Measurements from ENCODE around the gene IL2RA. TPM values are rescaled to one million over a fixed set of nuclear protein-coding genes. Genes with fewer than 3 reads are reported as not detected.
"Not testable (repeated sequence)": the region's sequence is repeated elsewhere in the genome, so short reads cannot be mapped to it uniquely, and the experiment has no call there.

Gene IL2RA
- polyA plus RNA-seq, 1 donor from 2014 or later, result not detected

GRCh38 chr10:5961405-5962100 is 100.6 kb downstream of the IL2RA start:
- Histone ChIP-seq H4K20me1 (ENCODE audit: insufficient read depth) (no peaks in the 10 kb centered on the region), H3K9ac (ENCODE audit: low read length) (no peak overlapping the region), H3K4me2 (ENCODE audit: low read length) (no peak overlapping the region), H2AFZ (ENCODE audit: low read depth, low read length) (no peak overlapping the region), H3K9me3 (ENCODE audit: low read length) (no peaks in the 10 kb centered on the region), H3K36me3 (ENCODE audit: insufficient read depth, low read length) (no peaks in the 10 kb centered on the region), H3K4me3 (ENCODE audit: low read length) (no peak overlapping the region), H3K79me2 (replicated peaks; ENCODE audit: insufficient read depth, low read length) (no peaks in the 10 kb centered on the region), H3K9me2 (ENCODE audit: insufficient read depth, low read length) (no peaks in the 10 kb centered on the region), H3K27me3 (ENCODE audit: insufficient read depth, low read depth, low read length) (no peaks in the 10 kb centered on the region), H3F3A (ENCODE audit: insufficient read depth, low read length, poor library complexity, severe bottlenecking) (no peaks in the 10 kb centered on the region), H3K27ac (ENCODE audit: low read length) (no peak overlapping the region)
- TF ChIP-seq EZH2 (IDR thresholded peaks at IDR 0.05; ENCODE audit: borderline replicate concordance, insufficient read depth, low read length, poor library complexity, severe bottlenecking), result no peak
- TF ChIP-seq REST (IDR thresholded peaks at IDR 0.05; ENCODE audit: borderline replicate concordance), result no peak
- no peak for TF ChIP-seq MXI1 (conservative IDR thresholded peaks at IDR 0.05; ENCODE audit: poor library complexity, severe bottlenecking)
- TF ChIP-seq RAD21 (conservative IDR thresholded peaks at IDR 0.05), result no peak
- TF ChIP-seq TAF1 (IDR thresholded peaks at IDR 0.05; ENCODE audit: low read depth), result no peak
- no peak for TF ChIP-seq POLR2AphosphoS5 (IDR thresholded peaks at IDR 0.05)
- TF ChIP-seq CTCF (IDR thresholded peaks at IDR 0.05; ENCODE audit: poor library complexity, severe bottlenecking), result no peak
- no peak for TF ChIP-seq SMC3 (conservative IDR thresholded peaks at IDR 0.05; ENCODE audit: poor library complexity)
- TF ChIP-seq EP300 (conservative IDR thresholded peaks at IDR 0.05; ENCODE audit: poor library complexity, severe bottlenecking), result no peak

- H3K4me3 ChIP-seq (ENCODE audit: low read length); H3K27me3 ChIP-seq (ENCODE audit: insufficient read depth, low read depth, low read length); H2AFZ ChIP-seq (ENCODE audit: low read depth, low read length); H3K27ac ChIP-seq (ENCODE audit: low read length); H4K20me1 ChIP-seq (ENCODE audit: insufficient read depth); H3K79me2 ChIP-seq (replicated peaks; ENCODE audit: insufficient read depth, low read length); H3K9me2 ChIP-seq (ENCODE audit: insufficient read depth, low read length); H3K36me3 ChIP-seq (ENCODE audit: insufficient read depth, low read length); H3K4me2 ChIP-seq (ENCODE audit: low read length); H3K9me3 ChIP-seq (ENCODE audit: low read length); H3F3A ChIP-seq (ENCODE audit: insufficient read depth, low read length, poor library complexity, severe bottlenecking); H3K9ac ChIP-seq (ENCODE audit: low read length): not testable (repeated sequence)
Observed at GRCh38 chr10:5960973-5961275, 101.2 kb downstream of the IL2RA start.

Small RNA genes lying within 50 kb of the gene (small RNA-seq; reads per million reads assigned to genes)
- 0 reads per million in 3 experiments for gene RF00397

Other genes starting within 250 kb of the IL2RA start
- gene GDI2, start 248.9 kb downstream of the IL2RA start, polyA plus RNA-seq, result 318 and 352 TPM in 2 replicates
- 11.0 and 14.2 TPM in 2 replicates for gene ANKRD16, start 172.5 kb downstream of the IL2RA start, polyA plus RNA-seq
- gene FBH1, start 172.1 kb downstream of the IL2RA start, polyA plus RNA-seq, result 41.1 and 48.1 TPM in 2 replicates
- not detected in 2 replicates for gene IL15RA, start 84.8 kb downstream of the IL2RA start, polyA plus RNA-seq
- 109 and 114 TPM in 2 replicates for gene RBM17, start 26.7 kb upstream of the IL2RA start, polyA plus RNA-seq
- 33.4 and 36.2 TPM in 2 replicates for gene PFKFB3, start 140.6 kb upstream of the IL2RA start, polyA plus RNA-seq

Data from neural cell (in vitro differentiated cells).